ENCODE results near the gene CTSW. TPM values are rescaled to one million over a fixed set of nuclear protein-coding genes. Genes with fewer than 3 reads are reported as not detected.

The CTSW gene
- total RNA-seq, 2 donors from 2014 or later: 1.4 to 1.8 TPM

DNA sequence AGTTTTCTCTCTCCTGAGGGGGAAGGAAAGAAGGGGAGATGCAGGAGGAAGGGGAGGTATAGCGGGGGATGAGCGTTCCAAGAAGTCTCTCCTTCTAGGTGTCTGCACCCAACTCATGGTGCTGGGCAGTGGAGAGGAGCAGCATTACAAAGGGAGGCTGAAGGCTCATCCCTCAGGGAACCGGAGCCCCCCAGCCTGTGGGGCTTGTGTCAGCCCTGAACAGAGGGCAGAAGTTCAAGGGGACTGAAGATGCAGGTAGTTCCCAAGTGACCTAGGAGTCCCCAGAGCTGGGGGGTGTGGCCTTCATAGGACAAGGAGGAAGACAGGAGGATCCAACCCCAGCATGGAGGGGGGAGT is 37.4 kb downstream of the CTSW start:
- intact Hi-C loops (cut with DNase I): no loop called here
- no peak for DNase-seq (ENCODE audit: low spot score)

DNA sequence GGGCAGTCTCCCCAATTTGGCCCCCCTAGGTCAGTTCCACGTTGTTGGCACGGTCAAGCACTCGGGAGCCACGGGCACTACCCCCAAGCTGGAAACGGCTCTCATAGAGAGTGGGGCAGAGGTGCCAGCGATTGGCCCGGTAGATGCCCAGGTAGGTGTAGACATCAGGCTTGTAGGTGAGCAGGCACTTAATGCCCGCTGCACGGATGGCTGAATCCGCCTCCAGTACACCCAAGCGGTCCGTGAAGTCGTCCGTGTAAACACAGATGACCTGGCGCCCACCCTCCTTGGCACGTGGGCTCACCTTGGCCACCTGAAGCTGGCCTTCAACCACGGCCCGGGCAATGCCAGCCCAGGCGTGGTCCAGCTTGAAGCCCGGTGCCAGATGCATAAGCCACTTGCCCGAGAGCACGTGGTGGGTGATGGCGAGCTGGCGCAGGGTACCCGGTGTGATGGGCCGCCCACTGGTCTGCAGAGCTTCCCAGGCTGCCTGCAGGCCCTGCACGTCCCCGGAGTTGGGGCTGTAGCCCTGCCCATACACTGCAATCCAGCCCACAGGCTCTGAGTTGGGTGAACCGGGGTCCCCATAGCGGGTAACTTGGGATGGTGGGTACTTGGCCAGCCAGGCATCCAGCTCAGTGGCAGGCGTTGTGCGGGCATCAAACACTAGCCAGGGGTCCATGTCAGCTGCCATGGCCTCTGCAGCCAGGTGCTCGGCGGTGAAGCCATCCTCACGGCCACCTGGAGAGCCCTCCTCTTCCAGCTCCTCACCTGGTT is 38.0 kb downstream of the CTSW start:
- DNase-seq (ENCODE audit: low spot score): peak; percentile 78
- intact Hi-C loops (cut with DNase I): no loop called here

DNA sequence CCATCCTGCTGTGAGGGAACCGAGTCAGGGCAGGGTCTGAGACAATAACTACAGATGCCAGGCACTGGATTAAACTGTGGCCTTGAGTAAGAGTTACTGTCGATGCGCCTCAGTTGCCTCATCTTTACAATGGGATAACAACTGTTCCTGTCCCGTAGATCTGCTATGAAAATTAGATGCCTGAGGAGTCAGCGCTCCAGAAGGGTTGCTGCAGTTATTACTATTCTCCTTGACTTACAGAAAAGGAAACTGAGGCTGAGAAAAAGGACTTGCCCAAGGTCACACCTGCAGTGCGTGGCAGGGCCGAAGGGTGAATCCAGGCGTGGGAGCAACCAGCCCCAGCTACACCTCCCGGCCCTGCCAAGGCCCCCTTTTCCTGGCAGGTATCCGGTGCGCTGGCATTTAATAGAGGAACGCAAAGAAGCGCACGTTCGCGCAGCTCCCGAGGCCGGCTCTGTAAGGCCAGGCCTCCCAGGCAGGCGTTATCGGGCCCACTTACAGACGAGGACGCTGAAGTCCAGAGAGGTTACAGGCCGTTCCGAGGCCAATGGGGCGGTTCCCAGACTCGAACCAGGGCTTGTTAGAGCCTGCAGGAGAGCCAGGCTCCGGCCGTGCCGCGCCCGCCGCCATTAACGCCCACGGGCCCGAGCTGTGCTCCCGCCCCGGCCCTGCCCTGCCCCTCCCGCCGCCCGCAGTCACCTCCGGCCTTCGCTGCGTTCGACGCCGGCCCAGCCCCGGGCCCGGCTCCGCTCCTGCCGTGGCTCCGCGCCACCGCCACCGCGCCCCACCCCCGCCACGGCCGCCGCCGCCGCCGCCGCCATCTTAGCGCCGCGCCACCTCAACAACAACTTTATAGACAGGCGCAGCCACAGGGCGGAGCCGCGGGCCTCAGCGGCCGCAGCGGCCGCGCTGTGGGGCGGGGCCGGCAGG is 38.8 kb downstream of the CTSW start, which contains the start of gene C11orf68:
C11orf68 (minus strand) TSS at position 852 of the 930 bp plus-strand sequence; CDS start at position 821, 31 bp downstream.
- no peak for DNase-seq (ENCODE audit: low spot score)
- intact Hi-C loops (cut with DNase I): no loop called here

DNA sequence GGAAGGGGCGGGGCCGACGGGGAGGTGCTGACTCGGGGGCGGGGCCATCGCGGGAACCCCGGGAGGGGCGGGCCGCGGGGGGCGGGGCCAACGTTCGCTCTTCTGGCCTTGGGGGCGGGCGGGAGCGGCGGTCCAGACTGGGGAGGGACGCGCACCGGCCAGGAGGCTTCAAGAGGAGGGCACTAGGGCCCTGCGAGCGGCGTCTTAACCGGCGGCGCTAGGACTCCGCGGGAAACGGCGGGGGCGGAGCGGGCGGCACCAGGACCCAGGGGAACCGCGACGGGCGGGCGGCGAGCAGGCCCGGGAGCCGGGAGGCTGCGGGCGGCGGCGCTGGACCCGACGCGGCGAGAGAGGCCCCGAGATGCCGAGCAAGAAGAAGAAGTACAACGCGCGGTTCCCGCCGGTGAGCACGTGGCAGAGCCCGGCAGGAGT is 39.5 kb downstream of the CTSW start, which contains the start of gene DRAP1:
DRAP1 (plus strand) TSS at position 286 of the 432 bp plus-strand sequence; CDS start at position 362, 76 bp downstream.
- intact Hi-C loops (cut with DNase I): no loop called here
- peak; percentile 100 for DNase-seq (ENCODE audit: low spot score)

DNA sequence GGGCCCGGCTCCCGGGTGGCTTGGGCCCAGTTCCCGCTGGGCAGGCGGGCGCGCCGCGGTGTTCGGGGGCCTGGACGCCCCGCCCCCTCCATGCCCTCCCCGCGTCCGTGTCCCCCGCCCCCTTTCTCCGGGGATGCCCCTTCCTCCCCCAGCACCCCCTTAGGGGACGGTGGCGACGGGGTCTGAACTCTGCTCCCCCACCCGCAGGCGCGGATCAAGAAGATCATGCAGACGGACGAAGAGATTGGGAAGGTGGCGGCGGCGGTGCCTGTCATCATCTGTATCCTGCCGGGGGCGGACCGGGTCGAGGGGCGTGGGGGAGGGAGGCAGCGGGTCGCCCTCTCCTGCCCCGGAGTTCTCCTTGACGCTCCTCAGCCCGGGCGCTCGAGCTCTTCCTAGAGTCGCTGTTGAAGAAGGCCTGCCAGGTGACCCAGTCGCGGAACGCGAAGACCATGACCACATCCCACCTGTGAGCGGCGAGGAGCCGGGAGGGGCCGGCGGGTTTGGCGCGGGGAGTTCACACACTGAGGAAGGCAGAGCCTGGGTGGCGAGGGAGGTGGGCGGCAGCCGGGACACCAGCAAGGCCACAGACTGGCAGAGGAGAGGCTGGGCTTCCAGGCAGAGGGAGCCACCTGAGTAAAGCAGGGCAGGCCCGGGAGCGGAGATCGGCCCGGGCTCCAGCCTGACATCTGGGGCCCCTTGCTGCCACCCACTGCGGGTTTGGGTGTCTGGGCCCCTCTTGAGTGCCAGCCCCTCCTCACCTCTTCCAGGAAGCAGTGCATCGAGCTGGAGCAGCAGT is 40.1 kb downstream of the CTSW start:
- intact Hi-C loops (cut with DNase I): loop anchor here in 1 of 2 donors (5.0 kb wide), 2 partner anchors 43 to 58 kb away; partner anchors contain the start of gene SART1

DNA sequence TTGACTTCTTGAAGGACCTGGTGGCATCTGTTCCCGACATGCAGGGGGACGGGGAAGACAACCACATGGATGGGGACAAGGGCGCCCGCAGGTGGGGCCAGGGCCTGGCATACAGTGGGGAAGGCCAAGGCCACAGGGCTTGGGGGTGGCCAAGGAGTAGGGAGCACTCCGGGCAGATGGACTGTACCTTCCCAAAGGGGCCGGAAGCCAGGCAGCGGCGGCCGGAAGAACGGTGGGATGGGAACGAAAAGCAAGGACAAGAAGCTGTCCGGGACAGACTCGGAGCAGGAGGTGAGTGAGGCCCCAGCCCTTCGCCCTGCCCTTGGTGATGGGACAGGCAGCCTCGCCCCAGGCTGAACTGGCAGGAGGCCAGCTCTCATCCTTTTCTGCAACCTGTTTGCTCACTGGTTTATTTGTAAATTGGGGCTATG is 40.8 kb downstream of the CTSW start:
- DNase-seq (ENCODE audit: low spot score): peak; percentile 77
- intact Hi-C loops (cut with DNase I): loop anchor here in 1 of 2 donors (5.0 kb wide), 2 partner anchors 42 to 57 kb away; partner anchors contain the start of gene SART1

More for the DNA sequence above, 40.1 kb downstream of the CTSW start:
- DNase-seq (ENCODE audit: low spot score): no peak

DNA sequence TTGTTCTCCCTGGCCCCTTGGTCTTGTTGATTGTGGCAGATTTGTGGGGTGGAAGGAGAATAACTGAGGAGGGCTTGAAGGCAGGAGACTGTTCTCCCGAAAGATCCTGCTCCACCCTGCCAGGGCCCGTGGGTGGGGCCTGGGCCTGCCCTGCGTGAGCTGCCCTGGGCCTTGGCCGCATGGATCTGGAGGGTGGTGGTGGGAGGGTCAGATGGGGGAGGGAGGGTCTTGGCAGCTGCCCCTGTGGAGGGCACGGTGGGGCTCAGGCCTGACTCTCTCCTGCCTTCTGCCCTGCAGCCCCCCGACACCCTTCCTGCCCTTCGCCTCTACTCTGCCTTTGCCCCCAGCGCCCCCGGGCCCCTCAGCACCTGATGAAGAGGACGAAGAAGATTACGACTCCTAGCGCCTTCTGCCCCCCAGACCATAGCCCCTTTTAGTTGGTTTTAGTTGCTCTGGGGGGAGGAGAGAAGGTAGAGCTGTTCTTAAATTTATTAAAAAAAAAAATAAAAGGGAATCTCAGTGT is 41.5 kb downstream of the CTSW start:
- intact Hi-C loops (cut with DNase I): loop anchor here in 1 of 2 donors (5.0 kb wide), 2 partner anchors 41 to 56 kb away; partner anchors contain the start of gene SART1

DNA sequence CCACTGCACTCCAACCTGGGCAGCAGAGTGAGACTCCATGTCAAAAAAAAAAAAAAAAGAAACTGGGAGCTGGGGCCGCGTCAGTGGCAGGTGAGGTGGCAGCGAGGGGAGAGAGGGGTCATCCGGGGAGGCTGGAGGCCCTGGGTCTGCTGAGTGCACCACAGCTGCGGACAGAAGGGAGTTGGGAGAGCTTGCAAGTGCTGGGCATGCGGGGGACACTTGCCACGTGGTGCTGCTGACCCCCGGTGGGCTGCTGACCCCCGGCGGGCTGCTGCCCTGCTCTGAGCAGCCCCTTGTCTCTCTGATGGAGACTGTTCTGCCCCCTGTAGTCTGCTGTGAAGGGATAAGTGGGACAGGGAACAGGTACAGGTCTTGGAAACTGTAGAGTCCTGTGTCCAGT is 42.2 kb downstream of the CTSW start:
- intact Hi-C loops (cut with DNase I): loop anchor here in 1 of 2 donors (5.0 kb wide), 2 partner anchors 40 to 55 kb away; partner anchors contain the start of gene SART1
- no peak for DNase-seq (ENCODE audit: low spot score)

More for the DNA sequence above, 41.5 kb downstream of the CTSW start:
- no peak for DNase-seq (ENCODE audit: low spot score)

DNA sequence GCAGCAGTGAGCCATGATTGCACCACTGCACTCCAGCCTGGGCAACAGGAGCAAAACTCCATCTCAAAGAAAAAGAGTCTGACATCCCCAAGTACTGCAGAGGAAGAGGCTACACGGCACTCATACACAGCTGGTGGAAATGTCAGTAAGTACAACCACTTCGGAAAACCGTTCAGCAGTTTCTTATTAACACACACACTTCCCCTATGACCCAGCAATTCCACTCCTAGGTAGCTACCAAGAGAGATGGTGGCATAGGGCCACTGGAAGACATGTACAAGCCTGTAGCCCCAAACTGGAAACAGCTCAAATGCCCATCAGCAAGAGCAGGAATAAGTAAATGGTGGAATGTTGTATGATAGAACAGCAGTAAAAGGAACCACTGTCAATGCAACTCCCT is 42.9 kb downstream of the CTSW start:
- intact Hi-C loops (cut with DNase I): loop anchor here in 1 of 2 donors (5.0 kb wide), 2 partner anchors 40 to 55 kb away; partner anchors contain the start of gene SART1
- no peak for DNase-seq (ENCODE audit: low spot score)

DNA sequence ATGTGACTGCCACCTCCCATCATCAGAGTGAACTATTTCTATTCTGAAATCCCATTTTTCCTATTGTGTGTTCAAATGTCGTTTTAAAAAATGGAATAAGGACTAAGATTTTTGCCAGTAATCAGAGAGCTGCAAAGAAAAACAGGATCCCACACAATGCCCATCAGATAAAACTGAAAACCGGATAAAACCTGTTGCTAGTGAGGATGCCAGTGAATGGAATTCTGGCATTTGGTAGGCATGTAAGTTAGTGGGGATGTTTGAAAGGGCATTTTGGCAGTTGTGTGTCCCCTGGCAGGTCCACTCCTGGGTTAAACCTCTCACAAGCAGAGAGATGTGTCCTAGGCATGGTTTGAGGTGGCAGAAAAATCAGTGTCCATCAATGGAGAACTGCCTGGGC is 45.8 kb downstream of the CTSW start:
- no peak for DNase-seq (ENCODE audit: low spot score)
- intact Hi-C loops (cut with DNase I): no loop called here

DNA sequence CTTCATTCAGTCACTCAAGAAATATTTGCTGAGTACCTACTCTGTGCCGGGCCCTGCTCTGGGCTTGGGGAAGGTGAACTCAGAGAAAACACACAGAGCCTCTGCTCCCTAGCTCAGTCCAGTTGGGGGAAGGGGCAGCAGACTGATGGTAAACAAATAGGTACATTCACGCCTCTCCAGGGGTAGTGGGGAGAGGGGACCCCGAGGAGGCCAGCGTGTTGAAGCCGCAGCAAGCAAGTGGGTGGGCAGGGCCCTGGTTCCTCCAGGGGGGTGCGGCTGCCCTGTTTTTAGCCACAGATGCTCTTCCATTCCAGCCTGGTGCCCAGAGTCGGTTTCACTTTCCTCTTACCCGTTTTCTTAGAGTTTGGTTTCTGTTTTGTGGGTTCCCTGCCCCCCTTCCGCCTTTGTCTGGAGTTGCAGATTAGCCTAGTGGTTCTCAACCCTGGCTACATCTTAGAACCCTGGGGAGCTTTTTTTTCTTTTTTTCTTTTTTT is 48.3 kb downstream of the CTSW start:
- peak; percentile 81 for DNase-seq (ENCODE audit: low spot score)
- intact Hi-C loops (cut with DNase I): no loop called here

DNA sequence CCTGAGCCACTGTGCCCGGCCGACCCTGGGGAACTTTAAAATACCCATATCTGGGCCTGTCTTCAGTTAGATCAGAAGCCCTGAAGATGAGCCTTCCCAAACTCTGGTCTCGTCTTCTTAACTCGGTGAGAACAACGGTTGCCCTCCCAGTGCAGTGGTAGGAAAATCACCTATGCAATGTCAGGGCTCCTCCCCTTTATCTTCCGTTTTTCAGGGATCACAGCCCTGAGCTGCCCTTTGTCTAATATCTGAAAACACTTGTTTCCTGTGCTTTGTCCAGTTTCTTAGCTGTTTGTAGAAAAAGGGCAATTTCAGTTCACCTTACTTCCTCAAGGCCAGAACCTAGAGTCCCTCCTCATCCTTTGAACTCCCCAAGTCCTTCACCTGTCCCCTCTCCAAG is 49.0 kb downstream of the CTSW start:
- no peak for DNase-seq (ENCODE audit: low spot score)

DNA sequence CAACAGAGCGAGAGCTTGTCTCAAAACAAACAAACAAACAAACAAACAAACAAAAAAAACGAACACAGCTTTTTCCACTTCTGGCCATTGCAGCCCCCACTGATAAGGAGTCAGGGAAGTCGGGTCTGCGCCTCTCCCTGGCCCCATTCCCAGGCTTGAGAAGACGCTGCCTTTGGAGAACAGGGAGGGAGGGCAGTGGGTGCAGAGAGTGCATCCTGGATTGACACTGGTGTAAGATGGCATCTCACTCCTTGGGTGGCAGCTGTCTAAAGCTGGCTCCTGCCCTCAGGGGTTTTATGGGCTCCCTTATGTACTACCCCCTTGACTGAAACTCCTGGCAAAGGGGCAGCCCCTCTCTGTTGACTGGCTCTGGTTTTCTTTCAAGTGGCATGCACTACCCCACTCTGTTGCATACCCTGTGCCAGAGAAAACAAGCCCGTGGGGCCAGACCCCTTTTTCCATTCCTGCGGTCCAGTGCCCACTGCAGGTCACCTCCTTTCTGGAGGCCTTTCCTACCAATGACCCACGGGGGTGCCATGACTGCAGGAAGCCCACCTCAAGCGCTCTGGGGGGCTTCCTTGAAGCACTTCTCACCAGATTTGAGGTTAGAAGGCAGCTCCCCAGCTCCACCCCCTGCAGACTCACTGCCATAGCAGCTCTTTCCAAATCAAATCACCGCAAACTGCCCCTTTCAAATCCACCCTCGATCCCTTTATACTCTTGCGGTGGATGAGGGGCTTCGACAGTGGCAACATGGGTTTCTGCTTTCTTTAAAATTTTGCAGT is 52.3 kb downstream of the CTSW start:
- DNase-seq (ENCODE audit: low spot score): no peak
- intact Hi-C loops (cut with DNase I): no loop called here

More for the DNA sequence above, 49.0 kb downstream of the CTSW start:
- intact Hi-C loops (cut with DNase I): no loop called here

DNA sequence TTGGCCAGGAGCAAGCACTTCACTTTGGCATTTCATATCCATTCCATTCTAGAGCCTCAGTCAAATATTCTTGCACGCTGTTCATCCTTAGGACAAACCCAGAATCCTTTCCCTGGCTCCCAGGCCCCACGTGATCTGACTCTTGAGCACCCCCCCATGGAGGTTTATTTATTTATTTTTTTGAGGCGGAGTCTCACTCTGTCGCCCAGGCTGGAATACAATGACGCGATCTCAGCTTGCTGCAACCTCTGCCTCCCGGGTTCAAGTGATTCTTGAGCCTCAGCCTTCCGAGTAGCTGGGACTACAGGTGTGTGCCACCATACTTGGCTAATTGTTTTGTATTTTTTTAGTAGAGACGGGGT is 52.9 kb downstream of the CTSW start:
- no peak for DNase-seq (ENCODE audit: low spot score)
- intact Hi-C loops (cut with DNase I): no loop called here

Measured in posterior vena cava (tissue), 2 donors.